ENCODE data around the gene B3GNT7. TPM values are rescaled to one million over a fixed set of nuclear protein-coding genes. Genes with fewer than 3 reads are reported as not detected.

Gene B3GNT7
- total RNA-seq, 2 experiments from 2014 or later: 7.8 to 8.7 TPM

- intact Hi-C loops (cut with micrococcal nuclease; ENCODE audit: unreplicated experiment): loop anchor here (10.0 kb wide), 1 partner anchor 277 kb away; no protein-coding TSS in a partner anchor
- Histone ChIP-seq H3K36me3 (ENCODE audit: insufficient read depth, low read length) (no peaks in the 10 kb centered on the region), H4K20me1 (ENCODE audit: insufficient read depth, low read length) (no peaks in the 10 kb centered on the region), H2AFZ (ENCODE audit: low read length) (no peak overlapping the region), H3K9me2 (ENCODE audit: insufficient read depth, low read length) (no peaks in the 10 kb centered on the region), H3K27ac (ENCODE audit: low read depth, low read length, poor library complexity, severe bottlenecking) (no peak overlapping the region), H3K4me3 (ENCODE audit: low read depth, low read length, poor library complexity, severe bottlenecking) (no peak overlapping the region), H3K4me1 (ENCODE audit: insufficient read depth, low read length, poor library complexity, severe bottlenecking) (peaks cover 33% of the 10 kb centered on the region), H3K4me2 (ENCODE audit: low read length) (no peak overlapping the region), H3K9me3 (ENCODE audit: low read length) (no peaks in the 10 kb centered on the region), H3K79me2 (ENCODE audit: insufficient read depth, low read depth, low read length) (no peaks in the 10 kb centered on the region)
- TF ChIP-seq EZH2phosphoT487 (IDR thresholded peaks at IDR 0.05; ENCODE audit: borderline replicate concordance, low read depth, low read length) (no peak), CTCF (conservative IDR thresholded peaks at IDR 0.05; ENCODE audit: low read length) (no peak)
- ChIA-PET POLR2A (no interaction called here), CTCF (ENCODE audit: unreplicated experiment) (no interaction called here)
- no peak for DNase-seq (ENCODE audit: low spot score)
- BruUV-seq (replicated peaks): no TSS peak
Observed at GRCh38 chr2:231397928-231398294, 2.4 kb downstream of the B3GNT7 start.

GRCh38 chr2:231398585-231398984 is 3.1 kb downstream of the B3GNT7 start:
- H3K4me1 ChIP-seq (ENCODE audit: insufficient read depth, low read length, poor library complexity, severe bottlenecking): peaks cover 27% of the 10 kb centered on the region
- H3K9me3 ChIP-seq (ENCODE audit: low read length): no peaks in the 10 kb centered on the region
- TF ChIP-seq EZH2phosphoT487 (IDR thresholded peaks at IDR 0.05; ENCODE audit: borderline replicate concordance, low read depth, low read length) (no peak), CTCF (conservative IDR thresholded peaks at IDR 0.05; ENCODE audit: low read length) (no peak)
- no TSS peak for BruUV-seq (replicated peaks)
- no peak overlapping the region for H2AFZ ChIP-seq (ENCODE audit: low read length)
- POLR2A ChIA-PET: no interaction called here
- H3K9me2 ChIP-seq (ENCODE audit: insufficient read depth, low read length): no peaks in the 10 kb centered on the region
- CTCF ChIA-PET (ENCODE audit: unreplicated experiment): interaction anchor here (0.6 kb wide), 1 partner anchor 15 kb away, joined by 3 read pairs; no protein-coding TSS in a partner anchor
- H3K79me2 ChIP-seq (ENCODE audit: insufficient read depth, low read depth, low read length): no peaks in the 10 kb centered on the region
- H4K20me1 ChIP-seq (ENCODE audit: insufficient read depth, low read length): no peaks in the 10 kb centered on the region
- H3K27ac ChIP-seq (ENCODE audit: low read depth, low read length, poor library complexity, severe bottlenecking): no peak overlapping the region
- H3K4me2 ChIP-seq (ENCODE audit: low read length): no peak overlapping the region
- H3K36me3 ChIP-seq (ENCODE audit: insufficient read depth, low read length): no peaks in the 10 kb centered on the region
- DNase-seq (ENCODE audit: low spot score): no peak
- H3K4me3 ChIP-seq (ENCODE audit: low read depth, low read length, poor library complexity, severe bottlenecking): no peak overlapping the region
- intact Hi-C loops (cut with micrococcal nuclease; ENCODE audit: unreplicated experiment): loop anchor here (10.0 kb wide), 1 partner anchor 276 kb away; no protein-coding TSS in a partner anchor

GRCh38 chr2:231399046-231399852 is 3.7 kb downstream of the B3GNT7 start:
- no peaks in the 10 kb centered on the region for H3K36me3 ChIP-seq (ENCODE audit: insufficient read depth, low read length)
- H3K4me3 ChIP-seq (ENCODE audit: low read depth, low read length, poor library complexity, severe bottlenecking): no peak overlapping the region
- BruUV-seq (replicated peaks): no TSS peak
- no peaks in the 10 kb centered on the region for H4K20me1 ChIP-seq (ENCODE audit: insufficient read depth, low read length)
- TF ChIP-seq EZH2phosphoT487 (IDR thresholded peaks at IDR 0.05; ENCODE audit: borderline replicate concordance, low read depth, low read length) (no peak), CTCF (conservative IDR thresholded peaks at IDR 0.05; ENCODE audit: low read length) (no peak)
- H3K9me3 ChIP-seq (ENCODE audit: low read length): no peaks in the 10 kb centered on the region
- no peaks in the 10 kb centered on the region for H3K9me2 ChIP-seq (ENCODE audit: insufficient read depth, low read length)
- intact Hi-C loops (cut with micrococcal nuclease; ENCODE audit: unreplicated experiment): loop anchor here (10.0 kb wide), 1 partner anchor 276 kb away; no protein-coding TSS in a partner anchor
- H3K79me2 ChIP-seq (ENCODE audit: insufficient read depth, low read depth, low read length): no peaks in the 10 kb centered on the region
- DNase-seq (ENCODE audit: low spot score): no peak
- CTCF ChIA-PET (ENCODE audit: unreplicated experiment): interaction anchor here (0.6 to 1.6 kb wide), 3 partner anchors 14 to 171 kb away, joined by 3 to 12 read pairs (median 8); no protein-coding TSS in a partner anchor
- no peak overlapping the region for H3K27ac ChIP-seq (ENCODE audit: low read depth, low read length, poor library complexity, severe bottlenecking)
- POLR2A ChIA-PET: interaction anchor here (0.7 kb wide), 2 partner anchors 149 to 155 kb away, joined by 4 to 5 read pairs; no protein-coding TSS in a partner anchor
- H3K4me2 ChIP-seq (ENCODE audit: low read length): no peak overlapping the region
- peaks cover 27% of the 10 kb centered on the region for H3K4me1 ChIP-seq (ENCODE audit: insufficient read depth, low read length, poor library complexity, severe bottlenecking)
- H2AFZ ChIP-seq (ENCODE audit: low read length): no peak overlapping the region
